HepG2 (cell line): Measurements from ENCODE around the gene CHKB. TPM values are rescaled to one million over a fixed set of nuclear protein-coding genes. Genes with fewer than 3 reads are reported as not detected.

Experiments
- NFAT5 ChIP-seq: sonication (generic); formaldehyde crosslinking; IDR thresholded peaks from 2 replicates; pipeline ENCODE4 v1.4.0; 2020; ENCODE audit warnings: missing genetic modification reagents
- NR2F1 ChIP-seq, 2 experiments: fragments of 450-650 bp in 1 of 2; formaldehyde crosslinking in 1 of 2; IDR thresholded peaks; 2 replicates each; pipeline versions ENCODE4 v1.5.0 to v1.6.1; 2016 to 2020; ENCODE audit warnings: mild to moderate bottlenecking in 1 of 2, missing compliant biosample characterization in 1 of 2, missing genetic modification reagents in 1 of 2, moderate library complexity in 1 of 2
- RAD21 ChIP-seq: fragments of 450-650 bp; formaldehyde crosslinking; IDR thresholded peaks from 2 replicates; pipeline ENCODE4 v1.5.0; 2020; ENCODE audit warnings: mild to moderate bottlenecking
- TCF7L2 ChIP-seq: IDR thresholded peaks from 2 replicates; pipeline ENCODE4 v1.6.1; 2011; ENCODE audit warnings: mild to moderate bottlenecking, low read depth, low read length, moderate library complexity
- ZBTB3 ChIP-seq: sonication (generic); formaldehyde crosslinking; IDR thresholded peaks from 2 replicates; pipeline ENCODE4 v1.4.0; 2020; ENCODE audit warnings: low read depth, mild to moderate bottlenecking, moderate library complexity, missing genetic modification reagents, borderline replicate concordance
- ZNF235 ChIP-seq: sonication (generic); formaldehyde crosslinking; IDR thresholded peaks from 2 replicates; pipeline ENCODE4 v1.8.1; 2023; ENCODE audit warnings: mild to moderate bottlenecking, missing genetic modification reagents, borderline replicate concordance
- ZNF296 ChIP-seq: sonication (generic); formaldehyde crosslinking; conservative IDR thresholded peaks from 2 replicates; pipeline ENCODE4 v1.5.0; 2020; ENCODE audit warnings: mild to moderate bottlenecking, missing genetic modification reagents
- ZNF362 ChIP-seq: sonication (generic); formaldehyde crosslinking; IDR thresholded peaks from 2 replicates; pipeline ENCODE4 v1.4.0; 2020; ENCODE audit warnings: missing genetic modification reagents, mild to moderate bottlenecking, borderline replicate concordance
- ZNF407 ChIP-seq: sonication (generic); formaldehyde crosslinking; IDR thresholded peaks from one replicate; pipeline ENCODE4 v1.5.1; 2020; ENCODE audit warnings: mild to moderate bottlenecking, missing genetic modification reagents; ENCODE audit errors: not compliant biosample characterization
- ZNF589 ChIP-seq: sonication (generic); formaldehyde crosslinking; conservative IDR thresholded peaks from 2 replicates; pipeline ENCODE4 v1.8.0; 2022; ENCODE audit warnings: mild to moderate bottlenecking, moderate library complexity, missing genetic modification reagents
- ZNF740 ChIP-seq: sonication (generic); formaldehyde crosslinking; IDR thresholded peaks from 2 replicates; pipeline ENCODE4 v1.4.0; 2020; ENCODE audit warnings: missing genetic modification reagents
- polyA plus RNA-seq, 8 experiments: library from polyadenylated mRNA; depleted of rRNA in 3 of 8; stranded (reverse) in 7 of 8; unstranded in 1 of 8; fragments of >200 nt; fragmentation: Illumina TruSeq in 4 of 8; extraction: Trizol in 4 of 8; gene quantifications; 2 replicates each; pipeline versions ENCODE4 v1.2.1 to v1.2.3, GENCODE V29; 2011 to 2016; ENCODE audit warnings: low read depth in 4 of 8, missing spikeins in 1 of 8, mixed read lengths in 1 of 8; ENCODE audit not compliant: insufficient read depth in 1 of 8
- total RNA-seq, 5 experiments: library from RNA; depleted of rRNA; stranded (reverse); fragments of >200 nt; fragmentation: Illumina TruSeq; extraction: Trizol; gene quantifications; 2 replicates each; pipeline ENCODE4 v1.2.3, GENCODE V29; 2016; ENCODE audit warnings: low read depth in 1 of 5

Gene CHKB
- total and polyA plus RNA-seq, 2 of the 13 experiments (the other 11 are each of a cell fraction or from before 2014, with no cell fraction given), result 24.5 to 42.7 TPM

DNA sequence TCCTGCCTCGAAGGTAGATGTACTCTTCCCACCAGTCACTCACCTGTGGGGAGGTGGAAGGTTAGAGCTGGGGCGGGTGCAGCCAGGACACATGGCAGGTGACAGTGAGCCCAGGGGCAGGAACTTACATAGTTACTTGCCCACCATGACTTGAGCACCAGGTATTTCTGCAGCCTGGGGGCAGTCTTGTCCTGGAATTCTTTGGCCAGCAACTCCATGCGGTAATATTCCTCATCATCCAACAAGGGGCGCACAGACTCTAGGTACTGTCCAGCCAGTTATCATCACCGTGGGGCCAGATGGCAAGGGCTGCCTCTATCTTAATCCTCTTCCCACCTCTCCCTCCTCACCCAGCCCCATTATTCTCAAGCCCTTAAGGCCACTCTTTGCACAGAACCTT is 6.6 kb downstream of the CHKB start (continued):
- TF ChIP-seq RAD21 (peak; percentile 94), ZNF740 (CRISPR knock-in tag) (no peak), ZNF589 (CRISPR knock-in tag) (no peak), ZNF407 (CRISPR knock-in tag) (no peak), ZBTB3 (CRISPR knock-in tag) (no peak), ZNF235 (CRISPR knock-in tag) (no peak), NFAT5 (CRISPR knock-in tag) (no peak), TCF7L2 (no peak), NR2F1 (CRISPR knock-in tag; IDR thresholded peaks at IDR 0.05) (no peak), ZNF296 (no peak), ZNF362 (CRISPR knock-in tag) (peak; percentile 32; the same call in 1 of the 2 replicates)
